ENCODE measurements around the gene STK33. TPM values are rescaled to one million over a fixed set of nuclear protein-coding genes. Genes with fewer than 3 reads are reported as not detected.

The STK33 gene
- total RNA-seq, 1 experiment from 2014 or later, result 19.5 TPM

DNA sequence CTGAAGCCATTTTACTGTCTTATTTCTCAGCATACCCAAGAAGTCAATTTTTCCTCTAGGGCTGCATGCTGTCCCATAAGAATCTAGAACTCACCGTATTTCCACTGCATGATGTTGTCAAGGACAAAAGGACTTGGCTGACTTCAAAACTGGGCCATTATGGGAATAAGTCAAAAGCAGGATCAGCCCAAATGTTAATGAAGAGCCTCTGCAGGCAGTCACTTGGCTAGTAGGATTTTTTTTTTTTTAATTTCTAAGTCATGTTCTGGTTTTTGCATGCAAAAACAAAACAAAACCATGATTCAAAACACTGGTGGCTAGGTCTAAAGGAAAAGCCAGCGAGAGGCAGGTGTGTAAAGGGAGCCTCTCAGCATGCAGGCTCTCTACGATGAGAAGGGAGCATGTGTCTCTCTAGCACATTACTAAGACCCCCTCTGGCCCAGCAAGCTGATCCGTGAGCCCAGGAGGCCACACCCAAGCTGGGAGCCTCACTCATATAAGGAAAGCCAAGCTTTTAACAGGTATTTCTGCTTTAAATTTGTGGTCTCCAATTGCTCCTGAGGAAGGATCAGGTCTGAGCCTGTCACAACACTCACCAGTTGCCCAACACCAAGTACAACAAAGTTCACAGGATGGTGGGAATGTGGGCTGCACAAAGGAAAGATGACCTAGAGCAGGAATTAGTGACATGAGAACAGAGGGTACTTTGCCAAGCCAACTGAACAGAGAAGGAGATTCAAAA is 21.4 kb upstream of the STK33 start:
- WGBS (ENCODE audit: extremely low coverage, insufficient read length, low lambda C conversion rate), result no CpG with 5 or more reads among the region's 4 CpGs
- H3K4ac ChIP-seq (ENCODE audit: low read depth, low read length), result no peak overlapping the region
- H2BK5ac ChIP-seq (ENCODE audit: insufficient read length, low read length), result no peak overlapping the region
- no peaks in the 10 kb centered on the region for H3K27me3 ChIP-seq (ENCODE audit: insufficient read depth, low read length)
- H3K4me3 Mint-ChIP-seq, result no peak overlapping the region
- no peak overlapping the region for H2BK20ac ChIP-seq (ENCODE audit: low read depth, low read length, poor library complexity, severe bottlenecking)
- H3K4me2 ChIP-seq (ENCODE audit: insufficient read depth, insufficient read length, low read length), result no peak overlapping the region
- peaks cover 13 to 16% of the 10 kb centered on the region in 2 experiments for H3K4me1 Mint-ChIP-seq
- no peaks in the 10 kb centered on the region for H3K79me1 ChIP-seq (ENCODE audit: insufficient read depth, low read depth, low read length, poor library complexity, severe bottlenecking)
- no peak overlapping the region for H2BK12ac ChIP-seq (ENCODE audit: insufficient read length, low read depth, low read length)
- H3K9me3 ChIP-seq (ENCODE audit: control insufficient read depth, low read depth, low read length), result no peaks in the 10 kb centered on the region
- H3K14ac ChIP-seq (ENCODE audit: insufficient read depth, low read length), result no peak overlapping the region
- no peak overlapping the region for H3K56ac ChIP-seq (ENCODE audit: insufficient read length, low read depth, low read length)
- no peak overlapping the region for H3T11ph ChIP-seq (ENCODE audit: low read length)
- TF ChIP-seq, protein P1, sequence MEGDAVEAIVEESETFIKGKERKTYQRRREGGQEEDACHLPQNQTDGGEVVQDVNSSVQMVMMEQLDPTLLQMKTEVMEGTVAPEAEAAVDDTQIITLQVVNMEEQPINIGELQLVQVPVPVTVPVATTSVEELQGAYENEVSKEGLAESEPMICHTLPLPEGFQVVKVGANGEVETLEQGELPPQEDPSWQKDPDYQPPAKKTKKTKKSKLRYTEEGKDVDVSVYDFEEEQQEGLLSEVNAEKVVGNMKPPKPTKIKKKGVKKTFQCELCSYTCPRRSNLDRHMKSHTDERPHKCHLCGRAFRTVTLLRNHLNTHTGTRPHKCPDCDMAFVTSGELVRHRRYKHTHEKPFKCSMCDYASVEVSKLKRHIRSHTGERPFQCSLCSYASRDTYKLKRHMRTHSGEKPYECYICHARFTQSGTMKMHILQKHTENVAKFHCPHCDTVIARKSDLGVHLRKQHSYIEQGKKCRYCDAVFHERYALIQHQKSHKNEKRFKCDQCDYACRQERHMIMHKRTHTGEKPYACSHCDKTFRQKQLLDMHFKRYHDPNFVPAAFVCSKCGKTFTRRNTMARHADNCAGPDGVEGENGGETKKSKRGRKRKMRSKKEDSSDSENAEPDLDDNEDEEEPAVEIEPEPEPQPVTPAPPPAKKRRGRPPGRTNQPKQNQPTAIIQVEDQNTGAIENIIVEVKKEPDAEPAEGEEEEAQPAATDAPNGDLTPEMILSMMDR (conservative IDR thresholded peaks at IDR 0.05), result no peak
- no peaks in the 10 kb centered on the region for H3K79me2 ChIP-seq (ENCODE audit: insufficient read depth, low read length)
- no peak overlapping the region for H2BK120ac ChIP-seq (ENCODE audit: low read depth, low read length, poor library complexity, severe bottlenecking)
- H3K18ac ChIP-seq (ENCODE audit: insufficient read length, low read depth, low read length), result no peak overlapping the region
- H3K23me2 ChIP-seq (ENCODE audit: insufficient read length, low read depth, low read length, poor library complexity, severe bottlenecking), result no peaks in the 10 kb centered on the region
- H2AFZ ChIP-seq (ENCODE audit: low read length), result no peak overlapping the region
- peak overlapping the region in 1 of 3 experiments; percentile 19; a peak in 1 of 7 replicates for H3K27ac Mint-ChIP-seq
- H3K4me1 ChIP-seq (ENCODE audit: insufficient read depth, low read length), result no peaks in the 10 kb centered on the region
- H3K27ac ChIP-seq (ENCODE audit: insufficient read length, low read depth, low read length), result no peak overlapping the region
- no peaks in the 10 kb centered on the region for H4K20me1 ChIP-seq (ENCODE audit: control insufficient read depth, insufficient read depth, insufficient read length)
- no peak overlapping the region for H3K23ac ChIP-seq (ENCODE audit: insufficient read length, low read depth, low read length)
- H4K91ac ChIP-seq (ENCODE audit: insufficient read length, low read depth, low read length), result no peak overlapping the region
- H2BK15ac ChIP-seq (ENCODE audit: low read depth, low read length), result no peak overlapping the region
- no peaks in the 10 kb centered on the region; a peak in 1 of 7 replicates for H3K36me3 Mint-ChIP-seq (ENCODE audit: insufficient read depth in 1 of 3, low read depth in 3 of 3)
- no peak overlapping the region for H4K5ac ChIP-seq (ENCODE audit: insufficient read length, low read depth, low read length)
- H2AK5ac ChIP-seq (ENCODE audit: insufficient read length, low read length), result no peak overlapping the region
- H3K27me3 Mint-ChIP-seq (ENCODE audit: low read depth), result peaks cover 4% of the 10 kb centered on the region
- H3K9me3 Mint-ChIP-seq, result no peaks in the 10 kb centered on the region
- H3K9ac ChIP-seq (ENCODE audit: extremely low read depth, insufficient read length, low read length), result no peak overlapping the region
- DNase-seq, result no peak
- H4K8ac ChIP-seq (replicated peaks; ENCODE audit: insufficient read length, low read depth, low read length), result no peak overlapping the region

All from H9 (cell line).